D341Med (cell line): ENCODE measurements around the gene CDC5L.

Experiments used
- DNase-seq: peaks from one replicate; pipeline ENCODE4 v3.0.0; 2012; ENCODE audit warnings: low spot score

Gene CDC5L

DNA sequence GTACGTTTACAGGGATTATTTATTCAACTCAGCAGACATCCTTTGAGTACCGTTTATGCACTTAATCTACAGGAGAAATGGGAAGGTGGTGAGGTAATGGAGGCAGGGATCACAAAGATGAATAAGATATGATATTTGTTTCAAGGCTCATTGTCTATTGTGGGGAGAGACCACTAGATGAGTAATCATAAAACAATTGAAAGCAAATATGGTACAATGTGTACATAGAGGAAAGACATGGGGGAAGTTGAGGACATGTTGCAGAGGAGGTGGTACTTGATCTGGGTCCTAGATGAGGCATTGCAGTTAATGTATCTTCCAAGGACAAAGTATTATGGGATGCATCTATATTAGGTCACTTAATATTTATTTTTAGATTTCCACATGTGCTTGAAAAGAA is 13.7 kb upstream of the CDC5L start:
- DNase-seq = no peak

DNA sequence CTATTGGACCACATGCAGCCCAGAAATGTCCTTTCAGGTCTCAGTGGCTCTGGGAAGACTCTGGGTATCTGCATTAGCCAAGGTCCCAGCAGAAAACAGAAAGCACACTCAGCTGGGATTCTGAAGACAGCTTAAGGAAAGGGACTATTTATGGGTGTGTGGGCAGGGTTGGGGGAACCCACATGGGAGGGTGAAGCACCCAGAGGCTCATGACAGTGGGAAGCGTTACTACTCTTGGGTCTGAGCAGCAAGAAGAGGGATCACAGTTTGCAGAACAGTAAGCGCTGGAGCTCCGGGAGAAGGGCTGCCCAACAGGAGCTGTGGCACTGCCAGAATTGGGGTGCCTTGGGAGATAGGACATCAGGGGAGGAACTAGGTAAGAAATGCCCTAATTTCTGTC is 12.4 kb upstream of the CDC5L start:
- no peak for DNase-seq

- no peak for DNase-seq
Observed at GRCh38 chr6:44377484-44377883, 10.0 kb upstream of the CDC5L start.

- DNase-seq = no peak
Observed at GRCh38 chr6:44377971-44378370, 9.5 kb upstream of the CDC5L start.

- no peak for DNase-seq
Observed at GRCh38 chr6:44381739-44382138, 5.8 kb upstream of the CDC5L start.

DNA sequence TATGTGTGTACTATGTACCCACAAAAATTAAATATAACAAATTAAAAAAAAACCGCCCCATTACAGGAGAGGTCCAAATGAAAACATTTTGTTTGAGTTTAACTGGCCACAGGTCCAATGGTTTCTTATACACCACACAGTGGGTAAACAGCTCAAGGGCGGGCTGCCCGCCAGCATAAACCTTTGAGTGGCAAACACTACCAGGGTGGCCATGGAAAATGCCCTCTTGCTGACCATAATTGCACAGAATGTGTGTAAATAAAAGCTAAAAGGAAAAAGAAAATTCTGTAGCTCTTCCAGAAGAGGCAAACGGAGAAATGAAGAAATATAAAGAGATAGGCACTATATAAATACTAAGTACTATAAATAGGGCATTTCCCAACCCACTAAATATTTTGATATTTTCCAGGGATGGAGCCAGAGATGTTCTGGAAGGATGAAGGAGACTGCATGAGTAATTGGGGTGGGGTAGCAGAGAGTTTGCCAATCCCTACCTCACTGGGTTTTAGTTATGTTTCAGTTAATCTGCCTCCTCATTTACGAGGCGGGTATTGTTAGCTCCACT is 1.1 kb upstream of the CDC5L start:
- DNase-seq = no peak

DNA sequence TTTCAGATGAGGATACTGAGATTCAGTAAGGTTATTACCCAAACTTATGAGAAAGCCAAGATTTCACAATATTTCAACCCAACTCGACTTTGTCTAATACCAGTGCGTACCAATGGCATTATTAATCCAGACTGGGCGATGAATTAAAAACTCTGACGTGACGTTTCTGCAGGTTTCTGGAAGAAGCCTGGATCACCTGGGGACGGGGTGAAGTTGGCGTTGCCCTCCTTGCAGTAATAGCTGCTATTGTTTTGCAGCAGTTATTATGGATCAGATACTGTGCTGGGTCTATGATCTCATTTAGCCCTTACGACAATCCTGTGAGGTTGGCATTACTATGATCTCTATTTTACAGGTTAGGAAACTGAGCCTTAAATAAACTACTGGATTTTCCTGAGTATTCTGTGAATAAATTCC is 569 bp upstream of the CDC5L start:
- peak; percentile 58 for DNase-seq

GRCh38 chr6:44388135-44388487 is 605 bp downstream of the CDC5L start:
- DNase-seq = no peak

GRCh38 chr6:44388887-44389286 is 1.4 kb downstream of the CDC5L start:
- DNase-seq = no peak

GRCh38 chr6:44390158-44390683 is 2.7 kb downstream of the CDC5L start:
- DNase-seq = no peak

- no peak for DNase-seq
Observed at GRCh38 chr6:44395501-44395900, 8.0 kb downstream of the CDC5L start.

GRCh38 chr6:44396968-44397367 is 9.5 kb downstream of the CDC5L start:
- no peak for DNase-seq

- peak; percentile 60 for DNase-seq
Observed at GRCh38 chr6:44397424-44398164, 10.1 kb downstream of the CDC5L start.

- DNase-seq = no peak
Observed at GRCh38 chr6:44399991-44400390, 12.5 kb downstream of the CDC5L start.

DNA sequence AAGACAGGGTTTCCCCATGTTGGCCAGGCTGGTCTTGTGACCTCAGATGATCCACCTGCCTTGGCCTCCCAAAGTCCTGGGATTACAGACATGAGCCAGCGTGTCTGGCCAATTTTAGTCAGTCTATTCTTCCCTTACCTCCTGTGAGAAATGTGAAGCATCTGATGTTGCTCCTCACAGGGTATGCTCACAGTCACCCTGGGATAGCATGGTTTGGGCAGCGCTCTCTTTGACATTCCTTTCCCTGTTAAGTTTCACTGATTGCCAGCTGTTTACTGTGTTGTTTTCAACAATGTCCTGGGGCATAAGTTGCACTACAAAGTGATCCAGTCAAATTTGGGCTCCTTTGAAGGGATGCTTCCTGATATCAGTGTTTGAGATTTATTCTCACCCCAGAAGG is 13.1 kb downstream of the CDC5L start:
- DNase-seq = no peak

- no peak for DNase-seq
Observed at GRCh38 chr6:44401138-44401537, 13.6 kb downstream of the CDC5L start.

GRCh38 chr6:44404022-44404714 is 16.7 kb downstream of the CDC5L start:
- no peak for DNase-seq

DNA sequence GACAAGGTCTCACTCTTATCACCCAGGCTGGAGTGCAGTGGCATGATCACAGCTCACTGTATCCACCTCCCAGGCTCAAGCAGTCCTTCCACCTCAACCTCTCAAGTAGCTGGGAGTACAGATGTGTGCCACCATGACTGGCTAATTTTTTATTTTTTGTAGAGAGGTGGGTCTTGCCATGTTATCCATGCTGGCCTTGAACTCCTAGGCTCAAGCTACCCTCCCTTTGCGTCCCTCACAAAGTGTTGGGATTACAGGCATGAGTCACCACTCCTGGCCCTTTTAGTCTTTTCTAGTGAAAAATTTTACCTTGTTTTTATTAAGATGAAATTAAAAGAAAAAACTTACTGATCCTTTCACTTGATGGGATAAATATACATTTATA is 17.2 kb downstream of the CDC5L start:
- no peak for DNase-seq

- DNase-seq = no peak
Observed at GRCh38 chr6:44407951-44408670, 20.6 kb downstream of the CDC5L start.

DNA sequence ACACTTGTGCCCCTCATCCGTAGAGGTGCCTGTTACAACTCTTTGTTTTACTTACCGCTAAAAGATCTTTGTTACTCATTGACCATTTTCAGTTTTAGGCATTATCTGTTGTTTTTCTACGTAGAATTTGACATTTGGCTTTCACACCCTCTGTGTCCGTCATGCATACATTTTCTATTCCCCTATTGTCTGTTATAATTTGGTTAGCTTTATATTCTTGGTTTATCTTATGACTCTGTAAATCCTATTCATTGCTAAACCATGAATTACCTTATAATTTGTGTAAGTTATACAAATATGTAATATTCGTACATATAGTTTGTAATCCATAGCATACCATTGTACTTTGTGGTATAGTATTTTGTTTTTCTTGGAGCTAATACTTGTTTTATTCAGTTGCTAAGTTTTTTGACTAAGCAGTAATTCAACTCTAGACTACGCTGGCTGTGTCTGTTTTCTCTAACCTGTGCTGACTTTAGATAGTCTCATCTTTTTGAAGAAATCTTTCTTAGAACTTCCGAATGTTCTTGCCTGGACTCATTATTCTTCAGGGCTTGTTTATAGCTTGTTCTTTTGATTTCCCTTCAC is 21.8 kb downstream of the CDC5L start:
- no peak for DNase-seq

DNA sequence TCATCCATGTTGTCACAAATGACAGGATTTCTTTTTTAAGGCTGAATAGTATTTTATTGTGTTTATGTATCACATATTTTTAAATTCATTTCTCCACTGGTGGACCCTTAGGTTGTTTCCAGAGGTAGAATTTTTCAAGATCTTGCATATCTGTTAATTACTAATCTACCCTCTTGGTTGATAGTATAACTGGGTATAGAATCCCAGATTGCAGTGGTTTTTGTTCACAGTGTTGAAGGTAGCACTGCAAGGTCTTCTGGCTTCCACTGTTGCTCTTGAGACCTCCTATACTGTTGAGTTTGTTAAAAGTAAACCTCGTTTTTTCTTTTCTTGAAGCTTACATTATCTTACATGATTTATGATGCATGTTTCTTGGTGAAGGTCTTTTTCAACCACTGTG is 22.9 kb downstream of the CDC5L start:
- DNase-seq = no peak

GRCh38 chr6:44411141-44411540 is 23.6 kb downstream of the CDC5L start:
- DNase-seq = no peak
